BLaER1 (cell line): ENCODE measurements around the gene NOVA2.
A peak's percentile ranks its signal among the peaks of the same experiment; 100 is the strongest.

Experiments used
- H3K27ac ChIP-seq: shearing (Covaris generic); formaldehyde crosslinking; 2 replicates; pipeline ENCODE4 v1.8.1; 2022
- H3K27me3 ChIP-seq: shearing (Covaris generic); formaldehyde crosslinking; 2 replicates; pipeline ENCODE4 v1.8.1; 2022
- H3K36me3 ChIP-seq: shearing (Covaris generic); formaldehyde crosslinking; 2 replicates; pipeline ENCODE4 v1.8.1; 2022
- H3K4me1 ChIP-seq: shearing (Covaris generic); formaldehyde crosslinking; 2 replicates; pipeline ENCODE4 v1.8.1; 2022
- H3K4me2 ChIP-seq: shearing (Covaris generic); formaldehyde crosslinking; 2 replicates; pipeline ENCODE4 v1.8.1; 2022
- H3K4me3 ChIP-seq: shearing (Covaris generic); formaldehyde crosslinking; 2 replicates; pipeline ENCODE4 v1.8.1; 2022
- H3K9ac ChIP-seq: shearing (Covaris generic); formaldehyde crosslinking; 2 replicates; pipeline ENCODE4 v1.8.1; 2022
- H3K9me3 ChIP-seq: shearing (Covaris generic); formaldehyde crosslinking; 2 replicates; pipeline ENCODE4 v1.8.1; 2022
- H4K20me1 ChIP-seq: shearing (Covaris generic); formaldehyde crosslinking; 2 replicates; pipeline ENCODE4 v1.8.1; 2022
- Cebpa-rat ChIP-seq: shearing (Covaris generic); IDR thresholded peaks from 2 replicates; pipeline ENCODE4 v1.8.1; 2022

The NOVA2 gene

DNA sequence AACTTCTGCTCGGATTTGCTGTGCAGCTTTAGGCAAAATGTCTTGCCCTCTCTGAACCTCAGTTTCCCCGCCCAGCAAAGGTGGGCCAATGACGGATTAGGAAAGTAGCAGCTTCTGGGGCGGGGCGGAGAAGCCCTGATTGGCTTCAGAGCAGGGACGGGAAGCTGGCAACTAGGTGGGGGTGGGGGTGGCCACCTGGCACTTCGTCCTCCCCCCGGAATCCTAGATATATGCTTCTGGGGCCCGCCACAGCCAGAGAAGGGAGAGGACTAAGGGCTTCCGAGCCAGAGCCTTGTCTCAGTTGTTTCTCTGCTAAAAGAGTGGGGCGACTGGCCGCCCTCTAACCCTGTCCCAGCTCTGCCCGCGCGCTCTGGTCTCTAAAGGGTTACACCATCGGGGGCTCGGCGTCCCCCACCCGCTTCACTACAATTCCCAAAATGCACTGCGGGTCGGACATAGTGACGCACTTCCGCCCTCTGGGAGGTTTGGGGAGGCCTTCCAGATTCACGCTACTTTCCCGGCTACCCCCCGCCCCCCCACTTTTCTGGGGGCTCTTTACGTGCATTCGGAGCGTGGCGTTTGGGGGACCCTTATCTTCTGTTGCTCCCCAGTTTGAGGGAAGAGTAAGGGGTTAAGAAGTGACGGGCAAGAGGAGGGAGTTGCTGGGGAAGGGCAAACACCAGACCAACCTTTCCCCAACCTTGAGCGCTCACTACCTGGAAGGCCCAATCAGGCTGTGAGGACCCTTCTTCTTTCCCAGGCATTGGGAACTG, 87.1 kb downstream of the NOVA2 start:
- H3K4me3 ChIP-seq: peak overlapping the region; percentile 89
- TF ChIP-seq Cebpa-rat: no peak
- peak overlapping the region; percentile 87 for H3K27ac ChIP-seq
- peaks cover 41% of the 10 kb centered on the region for H4K20me1 ChIP-seq
- H3K36me3 ChIP-seq: peaks cover 35% of the 10 kb centered on the region
- H3K9ac ChIP-seq: peak overlapping the region; percentile 89
- peaks cover 44% of the 10 kb centered on the region for H3K4me1 ChIP-seq
- no peaks in the 10 kb centered on the region for H3K9me3 ChIP-seq
- no peaks in the 10 kb centered on the region for H3K27me3 ChIP-seq
- H3K4me2 ChIP-seq: peak overlapping the region; percentile 98

DNA sequence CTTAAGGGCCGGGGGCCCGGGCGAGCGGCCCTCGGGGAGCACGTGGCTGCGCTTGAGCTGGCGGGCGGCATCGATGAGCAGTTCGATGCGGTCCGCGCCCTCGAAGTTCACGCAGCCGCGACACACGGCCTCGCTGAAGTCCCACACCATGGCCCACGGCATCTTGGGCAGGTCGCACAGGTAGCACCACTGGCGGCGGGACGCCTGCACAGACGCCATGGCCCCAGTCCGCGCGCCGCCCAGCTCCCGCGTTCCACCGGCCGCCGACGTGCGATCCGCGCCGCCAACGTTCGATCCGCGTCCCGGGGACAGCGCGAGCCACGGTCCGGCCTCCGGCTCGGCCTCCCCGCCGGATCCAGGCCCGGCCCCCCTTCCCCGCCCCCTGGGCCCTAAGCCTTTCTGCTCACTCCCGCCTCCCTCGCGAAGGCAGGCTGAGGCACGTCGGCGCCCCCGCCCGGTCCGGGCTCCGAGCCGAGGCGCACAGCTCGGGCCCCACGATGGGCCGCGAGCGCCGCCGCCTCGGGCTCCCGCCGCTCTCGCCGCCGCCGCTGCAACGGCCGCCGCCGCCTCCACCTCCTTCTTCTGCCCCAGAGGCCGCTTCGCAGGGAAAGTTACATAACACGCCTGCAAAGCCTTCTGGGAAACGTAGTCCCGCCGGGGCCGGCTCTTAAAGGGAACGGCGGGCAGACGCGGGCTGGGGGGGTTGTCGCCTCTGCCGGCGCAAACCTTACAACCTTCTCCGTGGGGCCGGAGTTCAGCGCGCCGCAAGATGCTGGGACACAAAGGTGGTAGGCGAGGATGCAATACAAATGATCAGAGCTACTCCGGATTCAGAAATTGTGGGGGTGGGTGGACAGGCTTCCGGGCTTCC, 87.9 kb downstream of the NOVA2 start, which contains the start of gene IRF2BP1:
Gene IRF2BP1, minus strand, starts transcription at position 586 of the 871 bp plus-strand sequence. Its CDS starts 367 bp downstream, at position 219.
- no peaks in the 10 kb centered on the region for H3K9me3 ChIP-seq
- H3K4me2 ChIP-seq: peak within 1 kb of the TSS; percentile 98
- peak within 1 kb of the TSS; percentile 89 for H3K9ac ChIP-seq
- H3K27me3 ChIP-seq: no peaks in the 10 kb centered on the region
- H3K4me1 ChIP-seq: peaks cover 51% of the 10 kb centered on the region
- H3K27ac ChIP-seq: peak within 1 kb of the TSS; percentile 87
- peak; percentile 77 for TF ChIP-seq Cebpa-rat
- peaks cover 41% of the 10 kb centered on the region for H4K20me1 ChIP-seq
- H3K36me3 ChIP-seq: peaks cover 29% of the 10 kb centered on the region
- H3K4me3 ChIP-seq: peak within 1 kb of the TSS; percentile 89

DNA sequence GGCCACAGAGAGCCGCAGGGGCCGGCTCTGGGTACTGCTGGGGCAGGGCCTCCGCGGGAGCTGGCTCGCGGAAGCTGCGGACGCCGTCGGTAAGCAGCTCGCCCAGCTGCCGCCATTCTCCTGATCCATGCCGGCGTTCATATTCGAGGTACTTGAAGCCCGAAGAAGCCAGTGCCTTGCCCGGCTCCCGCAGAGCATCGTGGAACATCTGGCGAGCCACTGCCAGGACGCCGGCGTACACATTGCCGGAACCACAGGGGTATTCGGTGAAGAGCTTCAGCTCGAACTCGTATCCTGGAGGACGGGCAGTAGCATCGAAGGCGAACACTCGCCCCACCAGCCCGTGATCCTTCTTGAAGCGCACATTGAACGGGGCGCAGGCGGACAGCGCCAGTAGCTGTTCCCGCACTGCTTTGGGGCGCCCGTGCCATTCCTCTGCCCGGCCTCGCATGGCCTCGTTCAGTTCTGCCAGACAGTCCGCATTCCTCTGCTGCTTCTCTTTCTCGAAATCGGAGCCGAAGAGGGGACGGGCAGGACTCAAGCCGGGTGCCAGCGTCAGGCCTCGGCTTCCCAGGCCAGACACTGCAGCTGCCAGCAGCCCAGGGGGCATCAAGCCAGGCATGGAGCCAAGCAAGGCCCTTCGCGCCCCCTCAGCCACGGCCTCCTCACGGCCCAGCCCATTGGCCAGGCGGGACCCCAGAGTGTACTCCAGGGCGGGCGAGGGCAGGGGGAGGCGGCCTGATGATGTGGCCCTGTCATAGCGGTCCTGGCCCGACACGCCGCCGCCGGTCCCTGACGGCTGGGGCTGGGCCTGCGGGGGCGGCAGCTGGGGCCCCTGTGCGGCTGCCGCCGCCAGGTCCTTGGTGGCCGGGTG, 88.7 kb downstream of the NOVA2 start:
- H3K9ac ChIP-seq: peak overlapping the region; percentile 89
- peaks cover 55% of the 10 kb centered on the region for H3K4me1 ChIP-seq
- H3K27me3 ChIP-seq: no peaks in the 10 kb centered on the region
- no peaks in the 10 kb centered on the region for H3K9me3 ChIP-seq
- no peak for TF ChIP-seq Cebpa-rat
- H3K4me2 ChIP-seq: peak overlapping the region; percentile 98
- peaks cover 24% of the 10 kb centered on the region for H3K36me3 ChIP-seq
- peak overlapping the region; percentile 87 for H3K27ac ChIP-seq
- H4K20me1 ChIP-seq: peaks cover 41% of the 10 kb centered on the region
- peak overlapping the region; percentile 89 for H3K4me3 ChIP-seq

DNA sequence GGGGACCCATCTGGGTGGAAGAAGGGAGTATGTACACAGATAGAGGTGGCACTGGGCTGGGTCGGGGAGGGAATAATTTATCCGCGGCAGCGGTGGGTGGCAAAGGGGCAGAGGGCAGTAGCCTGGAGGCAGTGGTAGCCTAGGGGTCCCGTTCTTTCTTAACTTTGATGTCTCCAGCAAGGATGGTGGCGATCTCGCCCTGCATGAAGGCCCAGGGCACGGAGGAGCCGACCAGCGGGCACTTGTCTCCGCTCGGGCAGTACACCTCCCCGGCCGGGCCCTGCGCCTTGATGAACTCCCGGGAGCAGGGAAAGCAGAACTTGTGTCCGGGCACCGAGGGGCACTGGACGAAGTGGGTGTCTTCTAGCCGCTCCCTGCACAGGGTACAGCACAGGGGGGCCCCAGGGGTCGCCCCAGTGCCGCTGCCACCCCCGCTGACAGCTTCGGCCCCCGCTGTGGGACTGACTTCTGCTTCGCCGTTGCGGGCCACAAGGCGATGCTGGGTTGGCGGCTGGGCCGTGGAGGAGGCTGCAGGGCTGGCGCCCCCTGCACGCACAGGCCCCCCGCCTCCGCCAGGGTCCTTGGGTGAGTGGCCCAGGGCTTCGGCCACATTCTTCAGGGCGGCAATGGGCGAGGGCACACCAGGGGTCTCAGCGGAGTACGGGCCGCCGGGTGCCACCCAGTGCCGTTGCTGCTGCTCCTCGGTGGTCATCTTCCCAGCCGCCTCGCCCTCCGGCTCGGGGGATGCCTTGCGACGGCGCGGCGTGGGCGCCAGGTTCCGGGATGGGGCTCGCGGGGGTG, 89.6 kb downstream of the NOVA2 start:
- Histone ChIP-seq H3K9me3 (no peaks in the 10 kb centered on the region), H4K20me1 (peaks cover 41% of the 10 kb centered on the region), H3K4me3 (peak overlapping the region; percentile 89), H3K27me3 (no peaks in the 10 kb centered on the region), H3K27ac (no peak overlapping the region), H3K36me3 (peaks cover 15% of the 10 kb centered on the region), H3K4me2 (peak overlapping the region; percentile 98), H3K4me1 (peaks cover 62% of the 10 kb centered on the region), H3K9ac (peak overlapping the region; percentile 89; the same call in 1 of the 2 replicates)
- no peak for TF ChIP-seq Cebpa-rat
